Measurements from ENCODE around the gene MSI2.

GRCh38 chr17:57550668-57551315 is 294.5 kb downstream of the MSI2 start:
- TF ChIP-seq EZH2 (IDR thresholded peaks at IDR 0.05; ENCODE audit: insufficient read depth, poor library complexity, severe bottlenecking) = no peak
- TF ChIP-seq EZH2phosphoT487 (IDR thresholded peaks at IDR 0.05; ENCODE audit: insufficient read depth, low read depth) = no peak

Data from GM23248 (cell line).